ENCODE measurements around the gene ZNF598. TPM values are rescaled to one million over a fixed set of nuclear protein-coding genes. Genes with fewer than 3 reads are reported as not detected.

ZNF598 gene
- total and polyA plus RNA-seq, 4 experiments from 2014 or later = 3.1 to 49.8 (median 29.3) TPM

DNA sequence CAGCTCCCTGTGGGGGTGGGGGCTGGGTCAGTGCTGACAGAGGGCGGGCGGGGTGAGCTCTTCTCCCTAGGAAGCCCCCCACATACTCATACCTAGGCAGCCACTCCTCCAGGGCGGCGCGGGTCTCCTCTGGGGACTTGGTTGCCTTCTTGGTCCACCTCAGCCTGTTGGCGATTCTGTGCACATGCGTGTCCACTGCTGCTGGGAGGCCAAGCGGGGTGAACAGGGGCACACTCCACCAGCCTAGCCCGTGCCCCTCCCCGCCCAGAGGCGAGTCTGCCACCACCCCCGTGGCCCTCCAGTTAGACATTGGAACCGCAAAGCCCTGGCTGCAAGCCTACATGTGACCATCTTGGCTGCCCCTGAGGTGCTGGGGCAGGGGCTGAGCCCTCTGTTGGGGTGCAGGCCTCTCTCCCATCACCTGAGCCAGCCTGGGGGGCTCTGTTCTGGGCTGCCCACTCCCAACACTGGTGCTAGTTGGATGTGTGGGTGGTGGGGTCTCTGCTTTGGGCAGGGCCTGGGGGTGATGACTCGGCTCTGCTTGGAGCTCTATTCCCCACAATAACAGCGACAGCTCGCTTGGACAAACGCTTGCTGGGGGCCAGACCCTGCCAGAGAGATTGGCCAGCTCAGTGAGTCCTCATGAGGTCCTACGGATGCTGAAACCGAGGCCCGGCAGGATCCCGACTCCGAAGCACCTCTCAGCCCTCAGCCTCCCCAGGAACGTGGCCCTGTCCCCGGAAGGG is 30.6 kb upstream of the ZNF598 start:
- Histone ChIP-seq H3K36me3 (ENCODE audit: insufficient read depth, low read length) (no peaks in the 10 kb centered on the region), H3K27me3 (ENCODE audit: insufficient read depth, low read length) (no peaks in the 10 kb centered on the region), H3K4me3 (ENCODE audit: low read length in 2 of 2) (no peak overlapping the region), H3K4me1 (ENCODE audit: insufficient read depth, low read length) (no peaks in the 10 kb centered on the region), H3K9me3 (ENCODE audit: control insufficient read depth in 1 of 2, low read length in 2 of 2) (no peaks in the 10 kb centered on the region), H3K27ac (ENCODE audit: low read depth, low read length) (no peak overlapping the region)
- H3K36me3 Mint-ChIP-seq = no peaks in the 10 kb centered on the region
- no peaks in the 10 kb centered on the region for H3K27me3 Mint-ChIP-seq
- DNase-seq = no peak
- intact Hi-C loops (cut with micrococcal nuclease) = no loop called here
- H3K27ac Mint-ChIP-seq = no peak overlapping the region
- H3K9me3 Mint-ChIP-seq = no peaks in the 10 kb centered on the region
- CTCF ChIA-PET (ENCODE audit: partially characterized antibody) = interaction anchor here (1.5 to 1.6 kb wide), 2 partner anchors 8 to 100 kb away, joined by 5 read pairs; partner anchors contain the start of genes NTHL1 and TSC2
- H3K4me1 Mint-ChIP-seq = peaks cover 0 to 1% (median 0%) of the 10 kb centered on the region in 4 donors
- H3K4me3 Mint-ChIP-seq = no peak overlapping the region
- POLR2A ChIA-PET (ENCODE audit: partially characterized antibody) = no interaction called here

DNA sequence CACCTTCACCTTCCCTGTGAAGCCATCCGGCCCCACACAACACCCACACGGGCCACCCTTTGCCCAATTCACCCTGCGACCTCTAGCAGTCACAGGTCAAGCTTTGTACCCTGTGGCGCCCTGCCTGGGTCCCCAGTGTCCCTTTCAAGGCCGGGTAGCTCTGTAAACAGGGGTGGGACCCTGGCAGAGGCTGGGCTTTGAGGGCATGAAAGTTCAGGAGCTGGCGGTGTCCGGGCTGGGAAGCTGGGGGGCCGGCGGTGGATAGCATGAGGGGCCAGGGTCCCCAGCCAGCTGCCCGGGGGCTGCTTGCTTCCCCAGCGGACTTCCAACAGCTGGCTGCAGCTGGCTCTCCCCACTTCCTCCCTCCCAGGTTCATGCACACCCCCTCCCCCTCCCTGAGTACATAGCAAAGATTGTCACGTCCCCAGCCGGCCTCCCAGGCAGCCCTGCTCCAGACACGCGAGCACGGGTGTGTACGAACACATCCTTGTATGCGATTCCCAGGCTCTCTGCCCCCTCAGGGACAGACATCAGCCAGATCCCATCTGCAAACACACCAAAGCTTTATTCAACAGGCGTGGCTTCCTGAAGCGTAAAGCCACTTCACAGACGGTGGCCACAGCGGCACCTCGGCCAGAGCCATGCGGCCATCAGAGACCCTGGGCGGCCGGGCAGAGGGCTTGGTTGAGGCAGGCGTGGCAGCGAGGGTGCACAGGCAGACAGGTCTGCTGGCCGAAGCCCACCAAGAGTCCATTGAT is 29.8 kb upstream of the ZNF598 start:
- ChIA-PET POLR2A (ENCODE audit: partially characterized antibody) (no interaction called here), CTCF (ENCODE audit: partially characterized antibody) (interaction anchor here (1.6 kb wide), 1 partner anchor 9 kb away, joined by 5 read pairs; the partner anchor contains the start of genes NTHL1 and TSC2)
- Mint-ChIP-seq H3K4me3 (no peak overlapping the region), H3K27ac (peak overlapping the region in 1 of 7 donors; percentile 52), H3K27me3 (no peaks in the 10 kb centered on the region), H3K4me1 (no peaks in the 10 kb centered on the region), H3K9me3 (no peaks in the 10 kb centered on the region), H3K36me3 (no peaks in the 10 kb centered on the region)
- H3K4me1 ChIP-seq (ENCODE audit: insufficient read depth, low read length) = no peaks in the 10 kb centered on the region
- no peaks in the 10 kb centered on the region for H3K9me3 ChIP-seq (ENCODE audit: control insufficient read depth in 1 of 2, low read length in 2 of 2)
- H3K4me3 ChIP-seq (ENCODE audit: low read length in 2 of 2) = no peak overlapping the region
- no peaks in the 10 kb centered on the region for H3K27me3 ChIP-seq (ENCODE audit: insufficient read depth, low read length)
- no peaks in the 10 kb centered on the region for H3K36me3 ChIP-seq (ENCODE audit: insufficient read depth, low read length)
- intact Hi-C loops (cut with micrococcal nuclease) = no loop called here
- H3K27ac ChIP-seq (ENCODE audit: low read depth, low read length) = no peak overlapping the region
- peak in 1 of 5 donors; percentile 24 for DNase-seq

DNA sequence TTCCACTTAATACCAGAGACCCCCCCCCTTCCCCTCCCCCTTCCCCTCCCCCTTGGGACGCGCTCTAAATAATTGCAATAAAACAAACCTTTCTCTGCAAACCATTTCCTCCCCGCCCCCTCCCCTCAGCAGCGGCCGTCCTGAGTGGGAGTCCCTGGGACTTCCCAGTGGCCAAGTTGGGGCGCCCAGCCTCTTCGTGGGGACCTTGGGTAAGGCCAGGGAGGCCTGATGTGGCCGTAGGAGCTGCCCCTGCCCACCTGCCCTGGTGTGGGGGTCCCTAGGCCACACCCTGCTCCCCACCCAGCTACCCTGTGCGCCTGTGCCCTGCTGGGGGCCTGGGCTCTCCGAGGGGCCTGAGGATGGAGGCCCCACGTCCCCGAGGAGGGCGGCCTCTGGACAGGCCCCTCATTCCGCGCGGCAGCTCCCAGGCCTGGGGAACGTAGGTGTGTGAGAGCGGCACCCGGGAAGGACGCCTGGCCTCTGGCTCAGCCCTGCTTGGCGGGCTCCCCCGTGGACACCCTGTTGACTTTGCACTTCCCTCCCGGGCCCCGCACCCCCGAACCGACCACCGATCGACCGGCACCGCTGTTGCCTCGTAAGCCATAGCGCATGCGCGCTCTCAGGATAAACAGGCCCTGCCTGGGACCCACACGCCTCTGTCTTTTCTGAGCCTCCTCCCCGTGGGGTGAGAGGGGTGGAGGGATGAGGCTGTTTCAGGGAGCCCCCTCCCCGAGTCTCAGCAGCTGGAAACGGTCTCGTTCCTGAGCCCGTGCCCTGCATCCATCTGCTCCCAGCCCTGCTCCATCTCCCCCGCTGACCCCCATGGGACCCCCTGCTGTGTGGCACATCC is 29.0 kb upstream of the ZNF598 start:
- no peaks in the 10 kb centered on the region for H3K9me3 ChIP-seq (ENCODE audit: control insufficient read depth in 1 of 2, low read length in 2 of 2)
- H3K36me3 Mint-ChIP-seq = no peaks in the 10 kb centered on the region
- DNase-seq = peak in 1 of 5 donors; percentile 29
- no peaks in the 10 kb centered on the region for H3K4me1 ChIP-seq (ENCODE audit: insufficient read depth, low read length)
- intact Hi-C loops (cut with micrococcal nuclease) = no loop called here
- POLR2A ChIA-PET (ENCODE audit: partially characterized antibody) = interaction anchor here (0.7 kb wide), 1 partner anchor 10 kb away, joined by 3 read pairs; the partner anchor contains the start of gene TSC2
- H3K4me3 ChIP-seq (ENCODE audit: low read length in 2 of 2) = no peak overlapping the region
- H3K27me3 ChIP-seq (ENCODE audit: insufficient read depth, low read length) = no peaks in the 10 kb centered on the region
- peak overlapping the region in 1 of 8 donors; percentile 20 for H3K4me3 Mint-ChIP-seq
- H3K9me3 Mint-ChIP-seq = no peaks in the 10 kb centered on the region
- H3K36me3 ChIP-seq (ENCODE audit: insufficient read depth, low read length) = no peaks in the 10 kb centered on the region
- no peak overlapping the region for H3K27ac Mint-ChIP-seq
- H3K27me3 Mint-ChIP-seq = no peaks in the 10 kb centered on the region
- no peaks in the 10 kb centered on the region for H3K4me1 Mint-ChIP-seq
- no peak overlapping the region for H3K27ac ChIP-seq (ENCODE audit: low read depth, low read length)
- CTCF ChIA-PET (ENCODE audit: partially characterized antibody) = interaction anchor here (1.6 kb wide), 1 partner anchor 10 kb away, joined by 5 read pairs; the partner anchor contains the start of genes NTHL1 and TSC2

DNA sequence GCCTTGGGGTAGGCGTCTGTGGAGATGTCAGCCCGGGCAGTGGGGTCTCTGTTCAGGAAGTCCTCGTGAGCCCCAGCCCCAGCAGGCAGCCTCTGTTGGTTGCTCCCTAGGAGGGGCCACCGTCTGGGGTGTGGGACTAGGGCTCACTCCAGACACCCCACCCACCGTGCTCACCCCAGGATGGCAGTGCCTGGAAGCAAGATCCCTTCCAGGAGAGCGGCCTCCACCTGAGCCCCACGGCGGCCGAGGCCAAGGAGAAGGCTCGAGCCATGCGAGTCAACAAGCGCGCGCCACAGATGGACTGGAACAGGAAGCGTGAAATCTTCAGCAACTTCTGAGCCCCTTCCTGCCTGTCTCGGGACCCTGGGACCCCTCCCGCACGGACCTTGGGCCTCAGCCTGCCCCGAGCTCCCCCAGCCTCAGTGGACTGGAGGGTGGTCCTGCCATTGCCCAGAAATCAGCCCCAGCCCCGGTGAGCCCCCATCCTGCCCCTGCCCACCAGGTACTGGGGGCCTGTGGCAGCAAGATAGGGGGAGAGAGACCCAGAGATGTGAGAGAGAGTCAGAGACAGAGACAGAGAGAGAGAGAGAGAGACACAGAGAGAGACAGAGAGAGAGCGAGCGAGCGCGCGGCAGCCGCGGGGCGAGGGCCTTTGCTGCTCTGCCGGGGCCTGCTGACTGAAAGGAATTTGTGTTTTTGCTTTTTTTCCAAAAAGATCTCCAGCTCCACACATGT is 28.2 kb upstream of the ZNF598 start:
- H3K27me3 ChIP-seq (ENCODE audit: insufficient read depth, low read length) = no peaks in the 10 kb centered on the region
- no peak overlapping the region for H3K4me3 Mint-ChIP-seq
- peak in 1 of 5 donors; percentile 20 for DNase-seq
- no peaks in the 10 kb centered on the region for H3K4me1 Mint-ChIP-seq
- H3K36me3 ChIP-seq (ENCODE audit: insufficient read depth, low read length) = no peaks in the 10 kb centered on the region
- ChIA-PET POLR2A (ENCODE audit: partially characterized antibody) (interaction anchor here (0.7 kb wide), 1 partner anchor 10 kb away, joined by 3 read pairs; the partner anchor contains the start of gene TSC2), CTCF (ENCODE audit: partially characterized antibody) (no interaction called here)
- H3K9me3 Mint-ChIP-seq = no peaks in the 10 kb centered on the region
- H3K36me3 Mint-ChIP-seq = no peaks in the 10 kb centered on the region
- no peaks in the 10 kb centered on the region for H3K4me1 ChIP-seq (ENCODE audit: insufficient read depth, low read length)
- intact Hi-C loops (cut with micrococcal nuclease) = no loop called here
- no peaks in the 10 kb centered on the region for H3K9me3 ChIP-seq (ENCODE audit: control insufficient read depth in 1 of 2, low read length in 2 of 2)
- H3K27me3 Mint-ChIP-seq = no peaks in the 10 kb centered on the region
- no peak overlapping the region for H3K27ac Mint-ChIP-seq
- H3K27ac ChIP-seq (ENCODE audit: low read depth, low read length) = no peak overlapping the region
- no peak overlapping the region for H3K4me3 ChIP-seq (ENCODE audit: low read length in 2 of 2)

DNA sequence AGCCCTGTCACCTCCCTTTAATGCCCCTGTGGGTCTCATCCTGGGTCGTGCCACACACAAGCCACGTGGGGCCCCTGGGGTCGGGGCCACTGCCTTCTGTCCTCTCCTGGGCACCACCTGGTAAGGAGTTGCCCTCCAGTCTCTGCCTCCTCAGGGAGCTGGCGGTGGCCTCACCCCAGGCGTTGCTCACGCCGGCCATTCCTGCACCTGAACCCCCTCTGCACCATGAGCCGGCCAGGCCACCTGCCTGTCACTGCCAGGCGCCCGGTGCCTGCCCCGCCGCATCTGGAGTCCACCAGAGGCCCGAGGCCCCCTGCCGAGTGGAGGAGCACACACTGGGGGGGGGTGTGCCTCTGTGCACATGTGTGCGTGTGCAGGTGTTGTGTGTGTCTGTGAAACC is 27.5 kb upstream of the ZNF598 start:
- H3K4me1 Mint-ChIP-seq = no peaks in the 10 kb centered on the region
- DNase-seq = no peak
- no peak overlapping the region for H3K27ac Mint-ChIP-seq
- Histone ChIP-seq H3K9me3 (ENCODE audit: control insufficient read depth in 1 of 2, low read length in 2 of 2) (no peaks in the 10 kb centered on the region), H3K27ac (ENCODE audit: low read depth, low read length) (no peak overlapping the region), H3K4me1 (ENCODE audit: insufficient read depth, low read length) (no peaks in the 10 kb centered on the region), H3K4me3 (ENCODE audit: low read length in 2 of 2) (no peak overlapping the region), H3K36me3 (ENCODE audit: insufficient read depth, low read length) (no peaks in the 10 kb centered on the region), H3K27me3 (ENCODE audit: insufficient read depth, low read length) (no peaks in the 10 kb centered on the region)
- CTCF ChIA-PET (ENCODE audit: partially characterized antibody) = no interaction called here
- no peaks in the 10 kb centered on the region for H3K36me3 Mint-ChIP-seq
- H3K27me3 Mint-ChIP-seq = no peaks in the 10 kb centered on the region
- POLR2A ChIA-PET (ENCODE audit: partially characterized antibody) = no interaction called here
- no peaks in the 10 kb centered on the region for H3K9me3 Mint-ChIP-seq
- no peak overlapping the region for H3K4me3 Mint-ChIP-seq
- intact Hi-C loops (cut with micrococcal nuclease) = no loop called here

DNA sequence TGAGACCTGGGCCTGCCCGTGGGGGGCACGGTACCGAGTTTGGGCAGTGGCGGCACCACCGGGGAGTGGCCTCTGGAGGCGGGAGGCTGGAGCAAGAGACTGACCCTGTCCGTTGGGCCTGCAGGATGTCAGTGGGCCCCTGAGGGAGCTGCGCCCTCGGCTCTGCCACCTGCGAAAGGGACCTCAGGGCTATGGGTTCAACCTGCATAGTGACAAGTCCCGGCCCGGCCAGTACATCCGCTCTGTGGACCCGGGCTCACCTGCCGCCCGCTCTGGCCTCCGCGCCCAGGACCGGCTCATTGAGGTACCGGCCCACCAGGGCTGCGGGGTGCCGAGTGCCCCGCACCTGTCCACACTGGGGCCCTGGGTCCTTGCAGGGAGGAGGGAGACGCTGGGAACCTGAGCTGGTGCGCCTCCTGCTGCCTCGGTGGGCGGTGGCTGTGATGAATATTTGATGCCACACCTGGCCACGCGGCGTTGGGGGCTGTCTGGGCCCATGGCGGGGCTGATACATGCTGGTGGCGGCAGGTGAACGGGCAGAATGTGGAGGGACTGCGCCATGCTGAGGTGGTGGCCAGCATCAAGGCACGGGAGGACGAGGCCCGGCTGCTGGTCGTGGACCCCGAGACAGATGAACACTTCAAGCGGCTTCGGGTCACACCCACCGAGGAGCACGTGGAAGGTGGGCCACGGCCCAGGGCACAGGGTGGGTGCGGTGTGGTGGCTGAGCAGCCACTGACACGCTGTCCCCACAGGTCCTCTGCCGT is 26.8 kb upstream of the ZNF598 start:
- no peaks in the 10 kb centered on the region for H3K36me3 Mint-ChIP-seq
- CTCF ChIA-PET (ENCODE audit: partially characterized antibody) = interaction anchor here (1.8 kb wide), 1 partner anchor 104 kb away, joined by 4 read pairs; no protein-coding TSS in a partner anchor
- H3K4me1 ChIP-seq (ENCODE audit: insufficient read depth, low read length) = no peaks in the 10 kb centered on the region
- POLR2A ChIA-PET (ENCODE audit: partially characterized antibody) = no interaction called here
- no peak overlapping the region for H3K4me3 Mint-ChIP-seq
- no peaks in the 10 kb centered on the region for H3K9me3 ChIP-seq (ENCODE audit: control insufficient read depth in 1 of 2, low read length in 2 of 2)
- H3K36me3 ChIP-seq (ENCODE audit: insufficient read depth, low read length) = no peaks in the 10 kb centered on the region
- DNase-seq = no peak
- no peaks in the 10 kb centered on the region for H3K9me3 Mint-ChIP-seq
- H3K27ac Mint-ChIP-seq = no peak overlapping the region
- intact Hi-C loops (cut with micrococcal nuclease) = no loop called here
- no peaks in the 10 kb centered on the region for H3K27me3 ChIP-seq (ENCODE audit: insufficient read depth, low read length)
- no peak overlapping the region for H3K27ac ChIP-seq (ENCODE audit: low read depth, low read length)
- no peaks in the 10 kb centered on the region for H3K27me3 Mint-ChIP-seq
- H3K4me1 Mint-ChIP-seq = no peaks in the 10 kb centered on the region
- H3K4me3 ChIP-seq (ENCODE audit: low read length in 2 of 2) = no peak overlapping the region

Measured in CD4-positive, alpha-beta memory T cell (primary cell).